GM12872 (cell line): ENCODE results near the gene SOX13.

ENCODE experiments used
- TF ChIP-seq, protein P1 (sequence below): IDR thresholded peaks from 3 replicates; pipeline ENCODE4 v1.5.1; 2011; ENCODE audit warnings: low read depth, mild to moderate bottlenecking, low read length, moderate library complexity; ENCODE audit not compliant: insufficient read depth

SOX13 gene

DNA sequence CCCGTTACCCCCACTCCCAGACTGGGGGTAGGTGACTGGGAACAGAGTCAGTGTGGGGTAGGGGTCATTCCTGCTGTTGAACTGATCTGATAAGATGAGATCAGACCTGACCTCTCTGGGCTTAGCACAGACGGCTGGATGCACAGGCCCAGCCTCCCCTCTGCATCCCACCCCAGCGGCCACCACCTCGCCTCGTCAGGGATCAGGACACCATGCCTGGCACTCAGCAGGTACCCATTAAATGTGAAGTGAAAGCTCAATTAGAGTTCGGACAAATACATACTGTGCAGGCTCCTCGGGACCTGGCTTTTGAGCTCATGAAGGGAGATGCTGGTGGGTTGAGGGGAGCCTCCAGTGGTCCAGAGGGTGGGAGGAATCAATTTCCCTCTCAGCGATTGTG, 15.7 kb downstream of the SOX13 start:
- TF ChIP-seq, protein P1, sequence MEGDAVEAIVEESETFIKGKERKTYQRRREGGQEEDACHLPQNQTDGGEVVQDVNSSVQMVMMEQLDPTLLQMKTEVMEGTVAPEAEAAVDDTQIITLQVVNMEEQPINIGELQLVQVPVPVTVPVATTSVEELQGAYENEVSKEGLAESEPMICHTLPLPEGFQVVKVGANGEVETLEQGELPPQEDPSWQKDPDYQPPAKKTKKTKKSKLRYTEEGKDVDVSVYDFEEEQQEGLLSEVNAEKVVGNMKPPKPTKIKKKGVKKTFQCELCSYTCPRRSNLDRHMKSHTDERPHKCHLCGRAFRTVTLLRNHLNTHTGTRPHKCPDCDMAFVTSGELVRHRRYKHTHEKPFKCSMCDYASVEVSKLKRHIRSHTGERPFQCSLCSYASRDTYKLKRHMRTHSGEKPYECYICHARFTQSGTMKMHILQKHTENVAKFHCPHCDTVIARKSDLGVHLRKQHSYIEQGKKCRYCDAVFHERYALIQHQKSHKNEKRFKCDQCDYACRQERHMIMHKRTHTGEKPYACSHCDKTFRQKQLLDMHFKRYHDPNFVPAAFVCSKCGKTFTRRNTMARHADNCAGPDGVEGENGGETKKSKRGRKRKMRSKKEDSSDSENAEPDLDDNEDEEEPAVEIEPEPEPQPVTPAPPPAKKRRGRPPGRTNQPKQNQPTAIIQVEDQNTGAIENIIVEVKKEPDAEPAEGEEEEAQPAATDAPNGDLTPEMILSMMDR: no peak

GRCh38 chr1:204089044-204089751, 16.3 kb downstream of the SOX13 start:
- TF ChIP-seq, protein P1: no peak

- TF ChIP-seq, protein P1: no peak
Measured at GRCh38 chr1:204091066-204091465, 18.2 kb downstream of the SOX13 start.

DNA sequence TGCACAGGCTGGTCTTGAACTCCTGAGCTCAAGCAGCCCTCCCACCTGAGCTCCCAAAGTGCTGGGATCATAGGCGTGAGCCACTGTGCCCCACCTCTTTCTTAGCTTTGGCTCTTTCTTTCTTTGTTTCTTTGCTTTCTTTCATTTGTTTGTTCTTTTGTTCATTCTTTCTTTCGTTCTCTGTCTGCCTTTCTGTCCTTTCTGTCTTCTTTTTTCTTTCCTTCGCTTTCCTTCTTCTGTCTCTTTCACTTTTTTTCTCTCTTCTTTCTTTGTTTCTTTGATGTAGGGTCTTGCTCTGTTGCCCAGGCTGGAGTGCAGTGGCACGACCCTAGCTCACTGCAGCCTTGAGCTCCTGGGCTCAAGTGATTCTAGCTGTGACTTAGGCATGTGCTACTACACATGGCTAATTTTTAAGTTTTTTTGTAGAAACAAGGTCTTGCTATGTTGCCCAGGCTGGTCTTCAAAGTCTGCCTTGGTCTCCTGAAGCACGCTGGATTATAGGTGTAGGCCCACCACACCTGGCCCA, 18.9 kb downstream of the SOX13 start:
- TF ChIP-seq, protein P1: no peak

DNA sequence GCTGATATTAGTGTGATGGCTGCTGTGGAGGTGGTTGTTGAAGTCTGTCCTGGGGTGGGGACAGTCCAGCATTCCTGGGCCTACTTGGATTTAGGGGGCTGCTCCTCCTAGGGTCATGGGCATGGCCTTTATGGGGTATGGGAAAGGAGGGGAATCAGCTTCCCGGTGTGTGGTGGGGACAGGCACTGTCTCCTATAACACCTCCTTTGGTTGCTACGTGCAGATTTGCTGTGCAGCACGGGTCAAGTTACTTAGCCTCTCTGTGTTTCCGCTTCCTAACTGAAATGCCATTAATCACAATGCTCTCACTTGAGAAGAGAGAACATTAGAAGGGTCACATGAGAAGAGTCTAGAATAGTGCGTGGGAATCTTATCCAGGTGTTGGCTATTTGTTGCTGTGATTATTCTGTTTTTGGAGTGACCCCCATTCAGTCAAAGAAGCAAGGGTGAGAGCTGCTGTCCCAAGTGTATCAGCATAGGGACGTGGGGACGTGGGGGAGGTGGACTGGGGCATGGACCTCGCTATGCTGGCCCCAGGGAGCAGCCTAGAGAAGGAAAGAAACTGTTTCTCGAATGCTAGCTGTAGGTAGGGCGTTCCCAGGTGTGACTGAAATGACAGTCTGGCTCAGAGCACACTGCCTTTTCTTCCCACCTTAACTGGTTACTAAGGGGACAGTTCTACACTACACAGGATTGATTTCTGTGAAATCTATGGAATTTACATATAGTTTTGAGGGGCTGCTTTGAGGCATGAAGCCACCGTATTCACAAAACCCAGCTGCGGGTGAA, 19.9 kb downstream of the SOX13 start:
- TF ChIP-seq, protein P1: no peak

DNA sequence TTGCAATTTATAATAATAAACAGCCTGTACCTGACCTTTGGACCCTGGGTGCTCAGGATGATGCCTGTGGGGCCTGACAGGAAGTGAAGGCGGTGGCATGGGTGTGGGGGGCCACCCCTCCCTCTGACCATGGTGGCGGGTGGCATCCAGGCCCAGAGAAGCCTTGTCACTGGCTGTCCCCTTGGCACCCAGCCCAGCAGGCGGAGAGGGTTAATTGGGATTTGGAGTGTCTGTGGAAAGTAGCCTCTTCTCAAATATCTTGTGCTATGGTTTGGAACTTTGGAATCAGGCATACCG, 20.5 kb downstream of the SOX13 start:
- TF ChIP-seq, protein P1: no peak

GRCh38 chr1:204093781-204094180, 20.9 kb downstream of the SOX13 start:
- TF ChIP-seq, protein P1: no peak
